Stimulated activated naive CD8-positive, alpha-beta T cell treated with anti-CD3 and anti-CD28 coated beads, Interleukin-15, Interleukin-2, amounts not matched to agents 100 U/mL and 50 U/mL, for 24 hours (primary cell): ENCODE data around the gene ABR.
"Not testable (repeated sequence)": the region's sequence is repeated elsewhere in the genome, so short reads cannot be mapped to it uniquely, and the experiment has no call there.

Experiments used
- ATAC-seq: fragments of 150-1000 bp; cut with Tn5 transposase; one replicate; pipeline ENCODE4 v1.10.0; 2021
- DNase-seq: peaks from one replicate; pipeline ENCODE4 v3.0.0; 2021

ABR gene

GRCh38 chr17:1120596-1121441, 59.0 kb downstream of the ABR start:
- DNase-seq: no peak
- ATAC-seq: no peak

GRCh38 chr17:1119924-1120323, 59.9 kb downstream of the ABR start:
- no peak for DNase-seq
- ATAC-seq: no peak

GRCh38 chr17:1116602-1117001, 63.2 kb downstream of the ABR start:
- no peak for ATAC-seq
- no peak for DNase-seq

- ATAC-seq (no peak), DNase-seq (no peak)
Observed at GRCh38 chr17:1112875-1113274, 66.9 kb downstream of the ABR start.

- no peak for DNase-seq
Observed at GRCh38 chr17:1111599-1112443, 68.0 kb downstream of the ABR start.

GRCh38 chr17:1110862-1111598, 68.8 kb downstream of the ABR start:
- DNase-seq (peak; percentile 54), ATAC-seq (peak; percentile 47)

More at GRCh38 chr17:1111599-1112443, 68.0 kb downstream of the ABR start:
- ATAC-seq: no peak

- DNase-seq: no peak
Observed at GRCh38 chr17:1110541-1110861, 69.3 kb downstream of the ABR start.

GRCh38 chr17:1109606-1110540, 69.9 kb downstream of the ABR start:
- ATAC-seq (peak; percentile 45), DNase-seq (peak; percentile 72)

More at GRCh38 chr17:1110541-1110861, 69.3 kb downstream of the ABR start:
- no peak for ATAC-seq

GRCh38 chr17:1108765-1109605, 70.8 kb downstream of the ABR start:
- ATAC-seq (peak; percentile 64), DNase-seq (peak; percentile 64)

GRCh38 chr17:1108478-1108764, 71.4 kb downstream of the ABR start:
- DNase-seq (no peak), ATAC-seq (no peak)

GRCh38 chr17:1107777-1108477, 71.9 kb downstream of the ABR start:
- ATAC-seq: no peak
- peak; percentile 13 for DNase-seq

- ATAC-seq (no peak), DNase-seq (no peak)
Observed at GRCh38 chr17:1107083-1107776, 72.6 kb downstream of the ABR start.

GRCh38 chr17:1104222-1104621, 75.6 kb downstream of the ABR start:
- ATAC-seq: no peak
- no peak for DNase-seq

- ATAC-seq: no peak
- DNase-seq: no peak
Observed at GRCh38 chr17:1100382-1100781, 79.4 kb downstream of the ABR start.

- ATAC-seq (no peak), DNase-seq (no peak)
Observed at GRCh38 chr17:1099242-1099641, 80.5 kb downstream of the ABR start.

- ATAC-seq: peak; percentile 33
Observed at GRCh38 chr17:1097972-1098744, 81.6 kb downstream of the ABR start.

GRCh38 chr17:1096215-1096614, 83.6 kb downstream of the ABR start:
- ATAC-seq (no peak), DNase-seq (no peak)

More at GRCh38 chr17:1097972-1098744, 81.6 kb downstream of the ABR start:
- not testable (repeated sequence) for DNase-seq

- ATAC-seq: no peak
Observed at GRCh38 chr17:1095853-1096173, 84.0 kb downstream of the ABR start.

More at GRCh38 chr17:1095853-1096173, 84.0 kb downstream of the ABR start:
- no peak for DNase-seq
